ENCODE data around the gene SRF.

Gene SRF

GRCh38 chr6:43146709-43147688 lies 24.1 kb upstream of the SRF start:
- DNase-seq = peak in 1 of 10 donors; percentile 62
- intact Hi-C loops (cut with DNase I) = no loop called here

- peak in 1 of 10 donors; percentile 25 for DNase-seq
- intact Hi-C loops (cut with DNase I) = no loop called here
These were observed 23.2 kb upstream of the SRF start for GRCh38 chr6:43147691-43148477.

GRCh38 chr6:43149265-43149664 lies 21.8 kb upstream of the SRF start:
- peak in 1 of 10 donors; percentile 4 for DNase-seq
- intact Hi-C loops (cut with DNase I) = no loop called here

- no peak for DNase-seq
These were observed 20.9 kb upstream of the SRF start for GRCh38 chr6:43150051-43150751.

GRCh38 chr6:43159599-43159998 lies 11.5 kb upstream of the SRF start:
- intact Hi-C loops (cut with DNase I) = no loop called here
- peak in 1 of 10 donors; percentile 80 for DNase-seq

More at GRCh38 chr6:43150051-43150751, 20.9 kb upstream of the SRF start:
- intact Hi-C loops (cut with DNase I) = no loop called here

GRCh38 chr6:43163899-43164298 lies 7.2 kb upstream of the SRF start:
- DNase-seq = no peak

GRCh38 chr6:43170417-43170930 lies 595 bp upstream of the SRF start:
- intact Hi-C loops (cut with DNase I) = loop anchor here (5.0 to 10.0 kb wide), 3 partner anchors 74 to 197 kb away; partner anchors contain the start of genes KLHDC3, MEA1, TTBK1 and ZNF318
- peak in 4 of 10 donors; percentile 44 to 91 (median 56) for DNase-seq

More at GRCh38 chr6:43163899-43164298, 7.2 kb upstream of the SRF start:
- intact Hi-C loops (cut with DNase I) = no loop called here

GRCh38 chr6:43171707-43172103 lies 636 bp downstream of the SRF start:
- DNase-seq = peak in 3 of 10 donors; percentile 11 to 88 (median 73)
- intact Hi-C loops (cut with DNase I) = loop anchor here (5.0 to 10.0 kb wide), 3 partner anchors 73 to 196 kb away; partner anchors contain the start of genes KLHDC3, MEA1, TTBK1 and ZNF318

GRCh38 chr6:43172104-43173007 lies 1.3 kb downstream of the SRF start:
- peak in 5 of 10 donors; percentile 28 to 86 (median 34) for DNase-seq

GRCh38 chr6:43173591-43174262 lies 2.7 kb downstream of the SRF start:
- peak in 2 of 10 donors; percentile 11 to 73 for DNase-seq
- intact Hi-C loops (cut with DNase I) = loop anchor here (5.0 to 10.0 kb wide), 3 partner anchors 71 to 194 kb away; partner anchors contain the start of genes KLHDC3, MEA1, TTBK1 and ZNF318

More at GRCh38 chr6:43172104-43173007, 1.3 kb downstream of the SRF start:
- intact Hi-C loops (cut with DNase I) = loop anchor here (5.0 to 10.0 kb wide), 3 partner anchors 72 to 195 kb away; partner anchors contain the start of genes KLHDC3, MEA1, TTBK1 and ZNF318

GRCh38 chr6:43174263-43175112 lies 3.4 kb downstream of the SRF start:
- peak; percentile 90 to 100 (median 96) for DNase-seq
- intact Hi-C loops (cut with DNase I) = loop anchor here (5.0 to 10.0 kb wide), 3 partner anchors 70 to 193 kb away; partner anchors contain the start of genes KLHDC3, MEA1, TTBK1 and ZNF318

- peak in 1 of 10 donors; percentile 49 for DNase-seq
- intact Hi-C loops (cut with DNase I) = loop anchor here (10.0 kb wide), 2 partner anchors 69 to 161 kb away; partner anchors contain the start of genes KLHDC3, MEA1 and TTBK1
These were observed 4.8 kb downstream of the SRF start for GRCh38 chr6:43175676-43176422.

GRCh38 chr6:43176423-43176786 lies 5.3 kb downstream of the SRF start:
- peak in 1 of 10 donors; percentile 37 for DNase-seq
- intact Hi-C loops (cut with DNase I) = loop anchor here (10.0 kb wide), 2 partner anchors 68 to 162 kb away; partner anchors contain the start of genes KLHDC3, MEA1 and TTBK1

- intact Hi-C loops (cut with DNase I) = loop anchor here (10.0 kb wide), 2 partner anchors 67 to 163 kb away; partner anchors contain the start of genes KLHDC3, MEA1 and TTBK1
- peak in 1 of 10 donors; percentile 72 for DNase-seq
These were observed 7.1 kb downstream of the SRF start for GRCh38 chr6:43178150-43178549.

GRCh38 chr6:43178951-43179830 lies 8.1 kb downstream of the SRF start:
- intact Hi-C loops (cut with DNase I) = loop anchor here (10.0 kb wide), 2 partner anchors 66 to 164 kb away; partner anchors contain the start of genes KLHDC3, MEA1 and TTBK1
- DNase-seq = peak in 1 of 10 donors; percentile 64

All from posterior cingulate gyrus (tissue), 11 donors.